SK-N-SH (cell line): Measurements from ENCODE around the gene PLIN4. TPM values are rescaled to one million over a fixed set of nuclear protein-coding genes. Genes with fewer than 3 reads are reported as not detected.

Experiments
- CTCF ChIA-PET: fragments of 300-600, 350-600 bp; formaldehyde crosslinking; extraction: SDS; loops from one replicate; lab custom pipeline; 2021; lab: Yijun Ruan, JAX
- POLR2A ChIA-PET: fragments of 350-600 bp; sonication (Branson Sonifier 250); formaldehyde crosslinking; extraction: SDS; loops from one replicate; lab custom pipeline; 2020; ENCODE audit warnings: antibody characterized with exemption, inconsistent platforms; lab: Yijun Ruan, JAX
- DNase-seq: peaks from one replicate; pipeline ENCODE4 v3.0.0; 2012
- H2AFZ ChIP-seq: fragments of 200-600 bp; sonication (generic); 2 replicates; pipeline ENCODE4 v1.8.1; 2016; ENCODE audit warnings: antibody characterized with exemption, mild to moderate bottlenecking, low read depth
- H3F3A ChIP-seq: fragments of 200-600 bp; sonication (generic); replicated peaks from 2 replicates; pipeline ENCODE3; 2016; ENCODE audit warnings: antibody characterized with exemption, mild to moderate bottlenecking; ENCODE audit not compliant: insufficient read depth
- H3K27ac ChIP-seq, 2 experiments: fragments of 200-500 bp in 1 of 2; fragments of 200-600 bp in 1 of 2; sonication (Bioruptor generic) in 1 of 2; sonication (generic), shearing (Covaris generic) in 1 of 2; 2 replicates each; pipeline versions ENCODE4 v1.5.1 to v1.6.1; 2014 to 2016; ENCODE audit warnings: low read depth in 2 of 2, inconsistent platforms in 1 of 2, low read length in 1 of 2, mild to moderate bottlenecking in 1 of 2, mixed read lengths in 1 of 2
- H3K27me3 ChIP-seq: fragments of 200-600 bp; sonication (generic), shearing (Covaris generic); 2 replicates; pipeline ENCODE4 v1.6.1; 2016; ENCODE audit warnings: mixed run types; ENCODE audit not compliant: insufficient read depth
- H3K36me3 ChIP-seq, 2 experiments: fragments of 200-500 bp in 1 of 2; fragments of 200-600 bp in 1 of 2; sonication (Bioruptor generic) in 1 of 2; sonication (generic) in 1 of 2; replicated peaks in 1 of 2; 2 replicates each; pipeline versions ENCODE3 to v1.5.1; 2014 to 2016; ENCODE audit warnings: low read length in 1 of 2, mild to moderate bottlenecking in 1 of 2; ENCODE audit not compliant: insufficient read depth in 2 of 2, control insufficient read depth in 1 of 2
- H3K4me1 ChIP-seq, 2 experiments: fragments of 200-500 bp in 1 of 2; fragments of 200-600 bp in 1 of 2; sonication (Bioruptor generic) in 1 of 2; sonication (generic), shearing (Covaris generic) in 1 of 2; 2 replicates each; pipeline versions ENCODE4 v1.5.1 to v1.6.1; 2014 to 2016; ENCODE audit warnings: low read depth in 1 of 2, low read length in 1 of 2, mixed run types in 1 of 2; ENCODE audit not compliant: insufficient read depth in 2 of 2, control insufficient read depth in 1 of 2
- H3K4me2 ChIP-seq: fragments of 200-600 bp; sonication (generic), shearing (Covaris generic); 2 replicates; pipeline ENCODE4 v1.6.1; 2017; ENCODE audit warnings: mixed run types
- H3K4me3 ChIP-seq, 2 experiments: fragments of 200-500 bp in 1 of 2; fragments of 200-600 bp in 1 of 2; sonication (Bioruptor generic) in 1 of 2; sonication (generic), shearing (Covaris generic) in 1 of 2; 2 replicates each; pipeline versions ENCODE4 v1.5.1 to v1.8.1; 2014 to 2016; ENCODE audit warnings: low read depth in 2 of 2, inconsistent platforms in 1 of 2, low read length in 1 of 2, mild to moderate bottlenecking in 1 of 2, mixed read lengths in 1 of 2, moderate library complexity in 1 of 2
- H3K79me2 ChIP-seq: fragments of 200-600 bp; sonication (generic); 2 replicates; pipeline ENCODE4 v1.8.1; 2017; ENCODE audit warnings: mild to moderate bottlenecking; ENCODE audit not compliant: insufficient read depth
- H3K9ac ChIP-seq: fragments of 200-600 bp; sonication (generic); 2 replicates; pipeline ENCODE4 v1.6.1; 2017; ENCODE audit warnings: mixed run types
- H3K9me2 ChIP-seq: fragments of 200-600 bp; sonication (generic); 2 replicates; pipeline ENCODE4 v1.6.1; 2017; ENCODE audit warnings: mixed run types
- H3K9me3 ChIP-seq: fragments of 200-600 bp; sonication (generic); 2 replicates; pipeline ENCODE4 v1.6.1; 2017; ENCODE audit warnings: mixed run types, mild to moderate bottlenecking, moderate library complexity
- H4K20me1 ChIP-seq: fragments of 200-600 bp; sonication (generic); 2 replicates; pipeline ENCODE4 v1.6.1; 2017; ENCODE audit warnings: mild to moderate bottlenecking, mixed run types; ENCODE audit not compliant: insufficient read depth
- CHD2 ChIP-seq: fragments of 150-350 bp; IDR thresholded peaks from 2 replicates; pipeline ENCODE4 v1.6.1; 2018; ENCODE audit warnings: low read length; ENCODE audit not compliant: partially characterized antibody
- CTCF ChIP-seq: fragments of 200-600 bp; sonication (generic); IDR thresholded peaks from 2 replicates; pipeline ENCODE4 v1.6.1; 2017; ENCODE audit warnings: antibody characterized with exemption, mild to moderate bottlenecking, moderate library complexity
- ELF1 ChIP-seq: IDR thresholded peaks from 2 replicates; pipeline ENCODE4 v1.4.0; 2012
- EP300 ChIP-seq, 2 experiments: IDR thresholded peaks; 2 replicates each; pipeline versions ENCODE4 v1.4.0 to v1.6.1; 2012; ENCODE audit warnings: borderline replicate concordance in 1 of 2, low read depth in 1 of 2, low read length in 1 of 2
- EZH2phosphoT487 ChIP-seq: fragments of 200-600 bp; sonication (generic); IDR thresholded peaks from 2 replicates; pipeline ENCODE4 v1.6.1; 2017; ENCODE audit warnings: low read depth, mixed run types, mild to moderate bottlenecking, antibody characterized with exemption, moderate library complexity, borderline replicate concordance
- FOXJ3 ChIP-seq: sonication (generic); formaldehyde crosslinking; IDR thresholded peaks from 2 replicates; pipeline ENCODE4 v1.5.1; 2020; ENCODE audit warnings: mild to moderate bottlenecking, missing genetic modification reagents
- FOXM1 ChIP-seq: IDR thresholded peaks from 2 replicates; pipeline ENCODE4 v1.4.0; 2012; ENCODE audit warnings: low read depth, mild to moderate bottlenecking
- GATA2 ChIP-seq: sonication (generic); formaldehyde crosslinking; IDR thresholded peaks from 2 replicates; pipeline ENCODE4 v1.5.0; 2020; ENCODE audit warnings: mild to moderate bottlenecking, missing genetic modification reagents
- JUND ChIP-seq: IDR thresholded peaks from 2 replicates; pipeline ENCODE4 v1.4.0; 2012
- MAX ChIP-seq: IDR thresholded peaks from 2 replicates; pipeline ENCODE4 v1.4.0; 2012; ENCODE audit warnings: low read depth
- MEF2A ChIP-seq: IDR thresholded peaks from 2 replicates; pipeline ENCODE4 v1.4.0; 2012; ENCODE audit warnings: low read depth, borderline replicate concordance
- NRF1 ChIP-seq: IDR thresholded peaks from 2 replicates; pipeline ENCODE4 v1.6.1; 2012; ENCODE audit warnings: low read depth, mild to moderate bottlenecking, low read length
- REST ChIP-seq: IDR thresholded peaks from 2 replicates; pipeline ENCODE4 v1.6.1; 2012; ENCODE audit warnings: mild to moderate bottlenecking, low read depth, low read length, moderate library complexity
- RXRA ChIP-seq: IDR thresholded peaks from 2 replicates; pipeline ENCODE4 v1.4.0; 2012; ENCODE audit warnings: low read depth, mild to moderate bottlenecking, borderline replicate concordance
- SIN3A ChIP-seq: IDR thresholded peaks from 2 replicates; pipeline ENCODE4 v1.6.1; 2012; ENCODE audit warnings: low read depth, mild to moderate bottlenecking, low read length, moderate library complexity, borderline replicate concordance
- SMC3 ChIP-seq: IDR thresholded peaks from 2 replicates; pipeline ENCODE4 v1.6.1; 2012; ENCODE audit warnings: low read depth, low read length, improper control_type of control experiment
- TAF1 ChIP-seq: IDR thresholded peaks from 2 replicates; pipeline ENCODE4 v1.6.1; 2012; ENCODE audit warnings: low read depth, mild to moderate bottlenecking, low read length, moderate library complexity, borderline replicate concordance
- TCF12 ChIP-seq: IDR thresholded peaks from 2 replicates; pipeline ENCODE4 v1.4.0; 2012
- TEAD4 ChIP-seq: IDR thresholded peaks from 2 replicates; pipeline ENCODE4 v1.4.0; 2012; ENCODE audit warnings: mild to moderate bottlenecking, borderline replicate concordance; ENCODE audit not compliant: insufficient read depth
- YY1 ChIP-seq: IDR thresholded peaks from 2 replicates; pipeline ENCODE4 v1.4.0; 2012; ENCODE audit warnings: low read depth, mild to moderate bottlenecking
- WGBS: methylation state at CpG from one replicate; pipeline ENCODE4 v1.1.6; 2017; ENCODE audit warnings: low lambda C conversion rate; 5-methylcytosine and 5-hydroxymethylcytosine counted together
- polyA plus RNA-seq, 3 experiments: library from polyadenylated mRNA; depleted of rRNA; stranded (reverse); fragments of >200 nt; gene quantifications; 2 replicates each; pipeline ENCODE4 v1.2.3, GENCODE V29; 2012

PLIN4 gene
- polyA plus RNA-seq, 1 of the 3 experiments (the other 2 are of a cell fraction), result 0.07 TPM

- TF ChIP-seq CHD2 (no peak), CTCF (no peak), GATA2 (CRISPR knock-in tag) (no peak), EZH2phosphoT487 (no peak), SIN3A (no peak)
These were observed 18.4 kb downstream of the PLIN4 start (continued) for GRCh38 chr19:4499855-4500254.

- peaks cover 3% of the 10 kb centered on the region for H3F3A ChIP-seq
- TF ChIP-seq EZH2phosphoT487, result no peak
- no peak for TF ChIP-seq SMC3
- no peak for TF ChIP-seq CHD2
- no peak for TF ChIP-seq FOXJ3 (CRISPR knock-in tag)
- no peak for TF ChIP-seq REST
- TF ChIP-seq TCF12, result no peak
- no peak for TF ChIP-seq JUND
- no peak for TF ChIP-seq YY1
- no peak for TF ChIP-seq GATA2 (CRISPR knock-in tag)
- TF ChIP-seq MAX, result no peak
- no peak for TF ChIP-seq NRF1
- TF ChIP-seq EP300 (IDR thresholded peaks at IDR 0.05; ENCODE audit: borderline replicate concordance in 1 of 2, low read depth in 1 of 2, low read length in 1 of 2), result no peak
- no peak for TF ChIP-seq TEAD4
- no peak for TF ChIP-seq MEF2A
- TF ChIP-seq FOXM1, result no peak
- TF ChIP-seq RXRA, result no peak
- TF ChIP-seq TAF1, result no peak
- no peak for TF ChIP-seq ELF1
- TF ChIP-seq, all 33 proteins: peak for 0
- H3K9me2 ChIP-seq, result no peaks in the 10 kb centered on the region
- ChIA-PET POLR2A (no interaction called here), CTCF (interaction anchor here (0.6 to 1.3 kb wide), 2 partner anchors 26 to 89 kb away, joined by 3 to 4 read pairs; no protein-coding TSS in a partner anchor)
- no peak overlapping the region for H3K27ac ChIP-seq
- H3K4me1 ChIP-seq, result no peaks in the 10 kb centered on the region
- WGBS, result 96% methylated on average over 23 of the region's 23 CpGs
- DNase-seq, result no peak
- no peak overlapping the region for H2AFZ ChIP-seq
- no peak overlapping the region for H3K4me2 ChIP-seq
- H3K79me2 ChIP-seq, result no peaks in the 10 kb centered on the region
- H3K27me3 ChIP-seq, result no peaks in the 10 kb centered on the region
- no peaks in the 10 kb centered on the region for H3K9me3 ChIP-seq
- no peaks in the 10 kb centered on the region for H4K20me1 ChIP-seq
- H3K9ac ChIP-seq, result no peak overlapping the region
- no peak overlapping the region for H3K4me3 ChIP-seq
- H3K36me3 ChIP-seq, result peaks cover 4 to 58% of the 10 kb centered on the region in 2 experiments
These were observed 19.0 kb downstream of the PLIN4 start for GRCh38 chr19:4499318-4499717.
